ENCODE results near the gene KPNA1.

Gene KPNA1

GRCh38 chr3:122488262-122488973 lies 26.3 kb downstream of the KPNA1 start:
- TF ChIP-seq, protein P1, sequence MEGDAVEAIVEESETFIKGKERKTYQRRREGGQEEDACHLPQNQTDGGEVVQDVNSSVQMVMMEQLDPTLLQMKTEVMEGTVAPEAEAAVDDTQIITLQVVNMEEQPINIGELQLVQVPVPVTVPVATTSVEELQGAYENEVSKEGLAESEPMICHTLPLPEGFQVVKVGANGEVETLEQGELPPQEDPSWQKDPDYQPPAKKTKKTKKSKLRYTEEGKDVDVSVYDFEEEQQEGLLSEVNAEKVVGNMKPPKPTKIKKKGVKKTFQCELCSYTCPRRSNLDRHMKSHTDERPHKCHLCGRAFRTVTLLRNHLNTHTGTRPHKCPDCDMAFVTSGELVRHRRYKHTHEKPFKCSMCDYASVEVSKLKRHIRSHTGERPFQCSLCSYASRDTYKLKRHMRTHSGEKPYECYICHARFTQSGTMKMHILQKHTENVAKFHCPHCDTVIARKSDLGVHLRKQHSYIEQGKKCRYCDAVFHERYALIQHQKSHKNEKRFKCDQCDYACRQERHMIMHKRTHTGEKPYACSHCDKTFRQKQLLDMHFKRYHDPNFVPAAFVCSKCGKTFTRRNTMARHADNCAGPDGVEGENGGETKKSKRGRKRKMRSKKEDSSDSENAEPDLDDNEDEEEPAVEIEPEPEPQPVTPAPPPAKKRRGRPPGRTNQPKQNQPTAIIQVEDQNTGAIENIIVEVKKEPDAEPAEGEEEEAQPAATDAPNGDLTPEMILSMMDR (IDR thresholded peaks at IDR 0.05; ENCODE audit: low read depth, low read length), result no peak
- no peak overlapping the region for H3K4me3 ChIP-seq (ENCODE audit: low read depth, low read length)
- no peak for DNase-seq (ENCODE audit: low read depth, low spot score)
- in situ Hi-C loops (cut with HindIII; ENCODE audit: low sequenced_read_pairs), result no loop called here

DNA sequence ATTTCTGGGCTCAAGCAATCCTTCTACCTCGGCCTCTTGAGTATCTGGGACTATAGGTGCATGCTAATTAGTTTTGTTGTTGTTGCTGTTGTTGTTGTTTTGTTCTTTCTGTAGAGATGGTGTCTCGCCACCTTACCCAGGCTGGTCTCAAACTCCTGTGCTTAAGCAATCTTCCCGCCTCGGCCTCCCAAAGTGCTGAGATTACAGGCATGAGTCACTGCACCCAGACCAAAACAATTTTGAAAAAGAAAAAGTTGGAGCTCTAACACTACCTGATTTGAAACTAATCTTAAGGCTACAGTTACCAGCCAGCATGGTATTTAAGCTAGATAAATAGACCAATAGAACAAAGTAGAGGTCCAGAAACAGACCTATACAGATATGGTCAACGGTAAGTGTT lies 29.8 kb downstream of the KPNA1 start:
- TF ChIP-seq, protein P1 (IDR thresholded peaks at IDR 0.05; ENCODE audit: low read depth, low read length), result no peak
- peak; percentile 58 for DNase-seq (ENCODE audit: low read depth, low spot score)
- H3K4me3 ChIP-seq (ENCODE audit: low read depth, low read length), result no peak overlapping the region
- in situ Hi-C loops (cut with HindIII; ENCODE audit: low sequenced_read_pairs), result no loop called here

- in situ Hi-C loops (cut with HindIII; ENCODE audit: low sequenced_read_pairs), result no loop called here
- TF ChIP-seq, protein P1 (IDR thresholded peaks at IDR 0.05; ENCODE audit: low read depth, low read length), result no peak
- DNase-seq (ENCODE audit: low read depth, low spot score), result no peak
- no peak overlapping the region for H3K4me3 ChIP-seq (ENCODE audit: low read depth, low read length)
Measured at GRCh38 chr3:122481390-122481789, 33.3 kb downstream of the KPNA1 start.

DNA sequence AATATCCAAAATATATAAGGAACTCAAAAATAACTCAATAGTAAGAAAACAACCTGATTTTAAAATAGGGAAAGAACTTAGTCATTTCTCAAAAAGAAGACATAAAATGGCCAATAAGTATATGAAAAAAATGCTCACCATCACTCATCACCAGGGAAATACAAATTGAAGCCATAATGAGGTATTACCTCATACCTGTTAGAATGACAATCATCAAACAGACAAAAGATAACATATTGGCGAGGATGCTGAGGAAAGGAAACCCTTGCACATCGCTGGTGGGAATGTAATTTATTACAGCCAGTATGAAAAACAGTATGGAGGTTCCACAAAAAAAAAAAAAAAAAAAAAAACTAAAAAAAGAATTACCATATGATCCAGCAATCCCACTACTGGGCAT lies 38.2 kb downstream of the KPNA1 start:
- DNase-seq (ENCODE audit: low read depth, low spot score), result no peak
- TF ChIP-seq, protein P1 (IDR thresholded peaks at IDR 0.05; ENCODE audit: low read depth, low read length), result no peak
- in situ Hi-C loops (cut with HindIII; ENCODE audit: low sequenced_read_pairs), result no loop called here
- no peak overlapping the region for H3K4me3 ChIP-seq (ENCODE audit: low read depth, low read length)

GRCh38 chr3:122475316-122475715 lies 39.4 kb downstream of the KPNA1 start:
- no peak overlapping the region for H3K4me3 ChIP-seq (ENCODE audit: low read depth, low read length)
- DNase-seq (ENCODE audit: low read depth, low spot score), result no peak
- TF ChIP-seq, protein P1 (IDR thresholded peaks at IDR 0.05; ENCODE audit: low read depth, low read length), result no peak
- in situ Hi-C loops (cut with HindIII; ENCODE audit: low sequenced_read_pairs), result no loop called here

GRCh38 chr3:122469659-122470058 lies 45.1 kb downstream of the KPNA1 start:
- in situ Hi-C loops (cut with HindIII; ENCODE audit: low sequenced_read_pairs), result no loop called here

More at GRCh38 chr3:122469659-122470058, 45.1 kb downstream of the KPNA1 start:
- H3K4me3 ChIP-seq (ENCODE audit: low read depth, low read length), result no peak overlapping the region
- TF ChIP-seq, protein P1 (IDR thresholded peaks at IDR 0.05; ENCODE audit: low read depth, low read length), result no peak
- peak; percentile 8 for DNase-seq (ENCODE audit: low read depth, low spot score)

All from astrocyte of the spinal cord (primary cell).